NCI-H1694 (cell line): ENCODE data around the gene DDB1.

Experiments used
- DNase-seq: peaks from one replicate; lab custom pipeline; 2025; lab: John Stamatoyannopoulos, UW

DDB1 gene

GRCh38 chr11:61356706-61357105, 23.8 kb upstream of the DDB1 start:
- DNase-seq = no peak

- no peak for DNase-seq
These were observed 21.3 kb upstream of the DDB1 start for GRCh38 chr11:61354208-61354607.

DNA sequence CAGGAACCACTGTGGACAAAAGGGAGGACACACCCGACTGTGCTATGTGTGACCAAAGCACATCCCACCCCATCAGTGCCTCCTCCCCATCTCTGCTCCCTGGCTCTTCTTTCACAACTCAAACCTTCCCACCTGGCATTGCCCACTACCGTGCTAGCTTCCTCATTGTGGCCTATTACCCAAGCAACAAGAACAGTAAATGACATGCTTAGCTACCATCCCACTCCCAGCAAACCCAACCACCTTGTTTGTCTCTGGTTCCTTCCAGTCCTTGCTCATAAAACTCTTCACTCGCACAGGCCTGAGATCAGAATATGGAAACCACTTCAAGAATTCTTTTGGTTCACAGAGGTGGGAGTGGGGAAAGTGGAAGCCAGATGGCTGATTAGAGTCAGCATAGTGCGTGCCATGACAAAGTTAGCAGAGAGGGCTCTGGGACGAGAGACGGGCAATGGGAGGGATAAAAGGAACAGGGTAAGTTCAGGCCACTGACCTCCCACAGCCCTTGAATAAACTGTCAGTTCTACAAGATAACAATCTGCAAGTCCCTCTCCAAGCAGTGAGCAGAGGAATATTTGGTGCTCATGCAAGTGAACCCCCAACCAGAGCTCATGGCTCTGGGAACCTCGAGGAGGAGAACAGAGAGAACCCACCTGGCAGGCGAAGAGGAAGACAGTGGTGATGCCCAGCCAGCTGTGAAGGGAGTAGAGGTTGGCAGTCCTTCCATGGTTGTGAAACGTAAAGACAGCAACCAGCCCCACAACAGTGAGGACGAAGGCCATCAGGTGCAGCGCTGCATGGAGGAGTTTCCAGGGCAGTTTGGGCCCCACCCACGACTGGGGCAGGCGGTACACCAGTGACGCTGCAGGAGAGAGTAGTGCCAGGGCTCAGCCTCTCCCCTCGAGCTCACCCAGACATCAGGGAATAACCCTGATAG, 20.5 kb upstream of the DDB1 start:
- DNase-seq = no peak

GRCh38 chr11:61352038-61352437, 19.1 kb upstream of the DDB1 start:
- no peak for DNase-seq

DNA sequence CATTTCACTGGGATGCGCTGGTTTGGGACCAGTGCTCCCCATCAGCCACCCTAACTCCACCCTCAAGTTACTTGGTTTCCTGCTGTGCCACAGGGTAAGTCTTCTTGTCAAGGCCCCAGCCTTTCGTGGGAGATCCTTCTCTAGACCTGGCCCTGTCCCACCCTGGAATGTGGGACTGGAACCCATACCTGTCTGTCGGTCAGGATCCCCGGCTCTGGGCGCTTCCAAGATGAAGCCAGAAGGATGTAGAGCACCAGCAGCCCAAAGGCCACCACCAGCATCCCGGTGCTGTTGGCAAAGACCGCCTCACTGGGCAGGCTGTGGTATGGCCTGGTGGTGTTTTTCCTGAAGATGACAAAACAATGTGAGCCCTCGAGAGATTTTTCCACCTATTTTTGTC, 17.9 kb upstream of the DDB1 start:
- no peak for DNase-seq

GRCh38 chr11:61350336-61350735, 17.4 kb upstream of the DDB1 start:
- DNase-seq = no peak

- DNase-seq = no peak
These were observed 17.0 kb upstream of the DDB1 start for GRCh38 chr11:61349916-61350315.

GRCh38 chr11:61349189-61349751, 16.4 kb upstream of the DDB1 start:
- DNase-seq = no peak

GRCh38 chr11:61347916-61348461, 15.1 kb upstream of the DDB1 start:
- no peak for DNase-seq

- no peak for DNase-seq
These were observed 13.3 kb upstream of the DDB1 start for GRCh38 chr11:61345954-61346843.

GRCh38 chr11:61345170-61345610, 12.3 kb upstream of the DDB1 start:
- peak; percentile 39 for DNase-seq

DNA sequence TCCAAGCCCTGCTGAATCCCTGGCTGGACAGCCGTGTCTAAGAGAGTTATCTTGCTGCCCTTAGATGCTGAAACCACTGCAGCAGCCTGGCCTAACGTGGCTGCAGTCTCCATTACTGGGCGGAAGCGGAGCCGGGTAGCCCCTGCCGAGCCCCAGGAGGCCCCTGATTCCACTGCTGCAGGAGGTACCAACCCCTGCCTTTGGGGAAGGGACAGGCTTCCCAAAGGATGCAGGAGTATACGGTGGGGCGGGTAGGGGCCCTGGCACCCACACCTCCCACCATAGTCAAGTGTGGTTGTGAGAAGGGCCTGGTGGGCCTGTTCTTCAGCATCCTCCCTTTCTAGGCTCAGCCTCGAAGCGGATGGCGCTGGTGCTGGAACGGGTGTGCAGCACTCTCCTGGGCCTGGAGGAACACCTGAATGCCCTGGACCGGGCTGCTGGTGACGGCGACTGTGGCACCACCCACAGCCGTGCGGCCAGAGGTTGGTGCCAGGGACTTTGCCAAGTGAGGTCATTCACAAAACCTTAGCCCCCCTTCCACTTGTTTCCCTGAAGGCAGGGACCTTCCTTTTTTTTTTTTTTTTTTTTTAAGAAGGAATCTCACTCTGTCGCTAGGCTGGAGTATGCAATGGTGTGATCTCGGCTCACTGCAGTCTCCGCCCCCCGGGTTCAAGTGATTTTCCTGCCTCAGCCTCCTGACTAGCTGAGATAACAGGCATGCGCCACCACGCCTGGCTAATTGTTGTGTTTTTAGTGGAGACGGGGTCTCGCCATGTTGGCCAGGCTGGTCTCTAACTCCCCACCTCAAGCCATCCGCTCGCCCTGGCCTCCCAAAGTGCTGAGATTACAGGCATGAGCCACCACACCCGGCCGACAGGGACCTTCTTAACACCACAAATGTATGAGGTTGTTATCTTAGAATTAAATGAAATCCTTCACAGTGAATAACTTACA, 11.2 kb upstream of the DDB1 start:
- DNase-seq = no peak

GRCh38 chr11:61342207-61342803, 9.4 kb upstream of the DDB1 start:
- DNase-seq = no peak

DNA sequence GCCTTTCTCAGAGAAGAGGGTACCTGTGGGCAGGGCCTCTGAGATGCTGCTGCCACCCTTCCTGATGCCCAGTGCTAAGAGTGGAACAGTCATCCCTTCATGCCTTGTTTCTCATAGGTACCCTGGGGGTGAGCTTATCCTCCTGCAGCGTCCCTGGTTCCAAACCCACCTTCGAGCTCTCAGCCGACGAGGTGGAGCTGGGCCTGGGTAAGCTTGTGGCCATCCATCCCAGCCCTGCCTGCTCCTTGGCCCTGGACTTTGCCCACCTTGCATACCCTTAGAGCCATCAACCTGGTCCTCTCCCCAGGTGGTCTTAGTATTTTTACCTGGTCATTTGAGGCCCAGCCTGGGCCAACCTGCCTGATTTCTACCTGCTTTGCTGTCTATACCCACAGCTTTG, 8.8 kb upstream of the DDB1 start:
- DNase-seq = no peak

- DNase-seq = no peak
These were observed 8.1 kb upstream of the DDB1 start for GRCh38 chr11:61340979-61341378.

GRCh38 chr11:61339490-61339878, 6.6 kb upstream of the DDB1 start:
- no peak for DNase-seq

- DNase-seq = no peak
These were observed 6.0 kb upstream of the DDB1 start for GRCh38 chr11:61338783-61339489.

DNA sequence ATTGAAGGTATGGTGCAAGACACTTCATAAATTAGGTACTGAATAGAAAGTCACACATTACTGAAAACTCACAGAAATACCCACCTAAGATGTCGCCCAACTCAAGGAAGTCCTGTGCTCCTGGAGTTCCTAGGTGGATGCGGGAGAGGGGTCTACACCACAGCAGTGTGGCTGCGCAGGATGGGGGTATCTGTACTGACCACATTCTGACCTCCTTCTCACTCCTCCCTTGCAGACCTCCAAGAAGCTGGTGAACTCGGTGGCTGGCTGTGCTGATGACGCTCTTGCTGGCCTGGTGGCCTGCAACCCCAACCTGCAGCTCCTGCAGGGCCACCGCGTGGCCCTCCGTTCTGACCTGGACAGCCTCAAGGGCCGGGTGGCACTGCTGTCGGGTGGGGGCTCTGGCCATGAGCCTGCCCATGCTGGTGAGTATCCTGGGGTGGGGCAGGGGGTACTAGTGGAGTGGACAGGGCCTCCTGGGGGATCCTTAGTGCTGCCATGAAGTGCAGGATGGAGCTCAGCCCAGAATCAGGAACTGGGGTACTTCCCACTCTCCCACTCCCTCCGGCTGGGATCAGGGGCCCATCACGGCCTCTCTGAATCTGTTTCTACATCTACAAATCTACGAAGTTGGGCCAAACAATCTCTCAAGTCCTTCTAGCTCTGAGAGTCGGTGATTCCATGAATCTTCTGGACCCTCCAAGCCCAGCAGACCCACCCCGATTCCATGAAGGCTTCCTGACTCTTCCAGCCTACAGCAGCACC, 5.0 kb upstream of the DDB1 start:
- DNase-seq = no peak
